SK-N-SH (cell line): ENCODE measurements around the gene ATP6V1G2.

Source experiments
- CTCF ChIP-seq: fragments of 200-600 bp; sonication (generic); IDR thresholded peaks from 2 replicates; pipeline ENCODE4 v1.6.1; 2017; ENCODE audit warnings: antibody characterized with exemption, mild to moderate bottlenecking, moderate library complexity
- POLR2AphosphoS5 ChIP-seq: IDR thresholded peaks from 2 replicates; pipeline ENCODE4 v1.6.1; 2012; ENCODE audit warnings: low read depth, low read length
- TAF1 ChIP-seq: IDR thresholded peaks from 2 replicates; pipeline ENCODE4 v1.6.1; 2012; ENCODE audit warnings: low read depth, mild to moderate bottlenecking, low read length, moderate library complexity, borderline replicate concordance
- TF ChIP-seq, protein P1 (sequence below): IDR thresholded peaks from 2 replicates; pipeline ENCODE4 v1.6.1; 2012; ENCODE audit warnings: mild to moderate bottlenecking, low read depth, low read length, moderate library complexity

DNA sequence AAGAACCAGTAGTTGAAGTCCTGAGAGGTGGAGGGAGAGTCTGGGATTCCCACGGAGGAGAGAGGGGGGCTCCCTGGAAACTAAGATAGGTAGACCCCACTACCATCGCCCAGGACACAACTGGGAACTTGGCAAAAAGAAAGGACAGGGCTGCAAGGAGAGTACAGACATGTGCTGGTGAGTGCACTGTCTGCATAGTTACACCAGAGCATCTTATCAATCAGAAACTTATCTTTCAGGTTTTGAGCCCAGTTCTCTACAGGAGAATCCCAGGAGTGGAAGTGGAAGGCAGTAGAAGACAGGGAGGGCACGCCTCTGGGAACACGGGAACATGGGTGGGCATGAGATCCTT lies 13.2 kb upstream of the ATP6V1G2 start:
- TF ChIP-seq POLR2AphosphoS5, result no peak
- TF ChIP-seq CTCF, result no peak
- TF ChIP-seq TAF1, result no peak
- TF ChIP-seq, protein P1, sequence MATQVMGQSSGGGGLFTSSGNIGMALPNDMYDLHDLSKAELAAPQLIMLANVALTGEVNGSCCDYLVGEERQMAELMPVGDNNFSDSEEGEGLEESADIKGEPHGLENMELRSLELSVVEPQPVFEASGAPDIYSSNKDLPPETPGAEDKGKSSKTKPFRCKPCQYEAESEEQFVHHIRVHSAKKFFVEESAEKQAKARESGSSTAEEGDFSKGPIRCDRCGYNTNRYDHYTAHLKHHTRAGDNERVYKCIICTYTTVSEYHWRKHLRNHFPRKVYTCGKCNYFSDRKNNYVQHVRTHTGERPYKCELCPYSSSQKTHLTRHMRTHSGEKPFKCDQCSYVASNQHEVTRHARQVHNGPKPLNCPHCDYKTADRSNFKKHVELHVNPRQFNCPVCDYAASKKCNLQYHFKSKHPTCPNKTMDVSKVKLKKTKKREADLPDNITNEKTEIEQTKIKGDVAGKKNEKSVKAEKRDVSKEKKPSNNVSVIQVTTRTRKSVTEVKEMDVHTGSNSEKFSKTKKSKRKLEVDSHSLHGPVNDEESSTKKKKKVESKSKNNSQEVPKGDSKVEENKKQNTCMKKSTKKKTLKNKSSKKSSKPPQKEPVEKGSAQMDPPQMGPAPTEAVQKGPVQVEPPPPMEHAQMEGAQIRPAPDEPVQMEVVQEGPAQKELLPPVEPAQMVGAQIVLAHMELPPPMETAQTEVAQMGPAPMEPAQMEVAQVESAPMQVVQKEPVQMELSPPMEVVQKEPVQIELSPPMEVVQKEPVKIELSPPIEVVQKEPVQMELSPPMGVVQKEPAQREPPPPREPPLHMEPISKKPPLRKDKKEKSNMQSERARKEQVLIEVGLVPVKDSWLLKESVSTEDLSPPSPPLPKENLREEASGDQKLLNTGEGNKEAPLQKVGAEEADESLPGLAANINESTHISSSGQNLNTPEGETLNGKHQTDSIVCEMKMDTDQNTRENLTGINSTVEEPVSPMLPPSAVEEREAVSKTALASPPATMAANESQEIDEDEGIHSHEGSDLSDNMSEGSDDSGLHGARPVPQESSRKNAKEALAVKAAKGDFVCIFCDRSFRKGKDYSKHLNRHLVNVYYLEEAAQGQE, result no peak
